Astrocyte (in vitro differentiated cells and primary cell): Measurements from ENCODE around the gene HEY2. TPM values are rescaled to one million over a fixed set of nuclear protein-coding genes. Genes with fewer than 3 reads are reported as not detected.

Source experiments
- DNase-seq: peaks from one replicate; pipeline ENCODE4 v3.0.0-alpha.2; 2010; ENCODE audit warnings: low read depth
- FAIRE-seq: peaks from 2 replicates; lab custom pipeline; 2011; peaks lifted over from hg19 to GRCh38; lab: Jason Lieb, UNC
- H2AFZ ChIP-seq: 2 replicates; pipeline ENCODE4 v1.6.0; 2012; ENCODE audit warnings: low read depth, low read length, inconsistent platforms
- H3K27ac ChIP-seq: 2 replicates; pipeline ENCODE4 v1.5.1; 2011; ENCODE audit warnings: low read depth, low read length, inconsistent platforms
- H3K27me3 ChIP-seq: 2 replicates; pipeline ENCODE4 v1.6.0; 2011; ENCODE audit warnings: low read length, inconsistent platforms; ENCODE audit not compliant: insufficient read depth
- H3K36me3 ChIP-seq: 2 replicates; pipeline ENCODE4 v1.5.1; 2011; ENCODE audit warnings: low read length, inconsistent platforms; ENCODE audit not compliant: insufficient read depth
- H3K4me1 ChIP-seq: 2 replicates; pipeline ENCODE4 v1.5.1; 2011; ENCODE audit warnings: low read length, inconsistent platforms; ENCODE audit not compliant: insufficient read depth
- H3K4me2 ChIP-seq: 2 replicates; pipeline ENCODE4 v1.6.0; 2012; ENCODE audit warnings: low read length, inconsistent platforms
- H3K4me3 ChIP-seq: 2 replicates; pipeline ENCODE4 v1.5.1; 2011; ENCODE audit warnings: low read depth, mild to moderate bottlenecking, low read length, inconsistent platforms; ENCODE audit not compliant: insufficient read depth
- H3K79me2 ChIP-seq: 2 replicates; pipeline ENCODE4 v1.6.0; 2012; ENCODE audit warnings: mild to moderate bottlenecking, low read length, inconsistent platforms; ENCODE audit not compliant: insufficient read depth
- H3K9ac ChIP-seq: 2 replicates; pipeline ENCODE4 v1.6.0; 2012; ENCODE audit warnings: mild to moderate bottlenecking, low read length, inconsistent platforms
- H3K9me3 ChIP-seq: 2 replicates; pipeline ENCODE4 v1.5.1; 2012; ENCODE audit warnings: low read depth, mild to moderate bottlenecking, low read length, inconsistent platforms; ENCODE audit not compliant: insufficient read depth
- H4K20me1 ChIP-seq: 2 replicates; pipeline ENCODE4 v1.6.0; 2012; ENCODE audit warnings: low read length, inconsistent platforms; ENCODE audit not compliant: insufficient read depth
- H3K27ac Mint-ChIP-seq: one replicate; pipeline ENCODE4 v1.8.0; 2021; ENCODE audit warnings: mild to moderate bottlenecking, mixed read lengths; ENCODE audit not compliant: unreplicated experiment
- H3K27me3 Mint-ChIP-seq: one replicate; pipeline ENCODE4 v1.8.0; 2021; ENCODE audit warnings: low read depth, mixed read lengths; ENCODE audit not compliant: unreplicated experiment
- H3K36me3 Mint-ChIP-seq: one replicate; pipeline ENCODE4 v1.8.0; 2021; ENCODE audit warnings: low read depth, mixed read lengths; ENCODE audit not compliant: unreplicated experiment
- H3K4me1 Mint-ChIP-seq: one replicate; pipeline ENCODE4 v1.8.0; 2021; ENCODE audit warnings: low read depth, mixed read lengths; ENCODE audit not compliant: unreplicated experiment
- H3K4me3 Mint-ChIP-seq: one replicate; pipeline ENCODE4 v1.8.0; 2021; ENCODE audit warnings: mild to moderate bottlenecking, moderate library complexity, mixed read lengths; ENCODE audit not compliant: unreplicated experiment
- H3K9me3 Mint-ChIP-seq: one replicate; pipeline ENCODE4 v1.8.0; 2021; ENCODE audit warnings: mild to moderate bottlenecking, mixed read lengths; ENCODE audit not compliant: unreplicated experiment
- CTCF ChIP-seq: IDR thresholded peaks from 2 replicates; pipeline ENCODE4 v1.5.1; 2011; ENCODE audit warnings: low read depth, mild to moderate bottlenecking, inconsistent platforms, low read length, moderate library complexity; ENCODE audit not compliant: insufficient read depth
- EZH2 ChIP-seq: IDR thresholded peaks from 2 replicates; pipeline ENCODE4 v1.6.1; 2012; ENCODE audit warnings: mild to moderate bottlenecking, low read length, inconsistent platforms; ENCODE audit not compliant: insufficient read depth
- total RNA-seq: library from RNA; stranded (reverse); gene quantifications from 2 replicates; pipeline ENCODE4 v1.2.1, GENCODE V29; 2021

HEY2 gene
- total RNA-seq, 1 donor from 2014 or later, result 1.0 TPM

DNA sequence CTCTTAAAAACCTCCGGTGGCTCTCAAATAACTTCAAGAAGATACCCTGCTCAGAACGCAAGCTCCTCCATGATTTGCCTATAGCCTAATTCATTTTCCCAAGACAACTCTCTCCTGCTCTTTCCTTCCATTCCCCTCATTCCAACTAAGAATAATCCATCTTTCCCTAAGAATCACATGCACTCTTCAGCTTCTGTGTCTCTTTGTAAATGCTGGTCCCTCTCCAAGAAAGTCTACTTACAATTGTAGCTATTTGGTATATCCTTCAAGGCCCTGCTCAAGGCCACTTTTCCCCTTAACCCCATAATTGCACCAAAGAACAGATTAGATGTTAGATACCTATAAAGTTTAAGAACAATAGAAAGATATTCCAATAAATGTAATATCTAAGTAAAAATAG, 7.4 kb upstream of the HEY2 start:
- H3K9me3 ChIP-seq, result no peaks in the 10 kb centered on the region
- Mint-ChIP-seq H3K9me3 (no peaks in the 10 kb centered on the region), H3K27ac (no peak overlapping the region), H3K4me1 (peaks cover 3% of the 10 kb centered on the region), H3K4me3 (no peak overlapping the region), H3K27me3 (peaks cover 13% of the 10 kb centered on the region), H3K36me3 (no peaks in the 10 kb centered on the region)
- no peak for TF ChIP-seq CTCF
- no peak for TF ChIP-seq EZH2
- no peaks in the 10 kb centered on the region for H3K36me3 ChIP-seq
- H3K9ac ChIP-seq, result no peak overlapping the region
- peaks cover 20% of the 10 kb centered on the region for H3K27me3 ChIP-seq
- H3K4me2 ChIP-seq, result no peak overlapping the region
- no peak overlapping the region for H3K27ac ChIP-seq
- no peak overlapping the region for H3K4me3 ChIP-seq
- H2AFZ ChIP-seq, result no peak overlapping the region
- H3K79me2 ChIP-seq, result no peaks in the 10 kb centered on the region
- no peak for DNase-seq
- H3K4me1 ChIP-seq, result peaks cover 3% of the 10 kb centered on the region
- FAIRE-seq, result no peak
- no peaks in the 10 kb centered on the region for H4K20me1 ChIP-seq

- Mint-ChIP-seq H3K4me3 (no peak overlapping the region), H3K27ac (no peak overlapping the region), H3K9me3 (no peaks in the 10 kb centered on the region), H3K27me3 (peaks cover 13% of the 10 kb centered on the region), H3K4me1 (peaks cover 3% of the 10 kb centered on the region), H3K36me3 (no peaks in the 10 kb centered on the region)
- no peak for TF ChIP-seq CTCF
- TF ChIP-seq EZH2, result no peak
- Histone ChIP-seq H3K27ac (no peak overlapping the region), H3K9ac (no peak overlapping the region), H4K20me1 (no peaks in the 10 kb centered on the region), H3K79me2 (no peaks in the 10 kb centered on the region), H2AFZ (no peak overlapping the region), H3K9me3 (no peaks in the 10 kb centered on the region), H3K4me1 (peaks cover 9% of the 10 kb centered on the region), H3K36me3 (no peaks in the 10 kb centered on the region), H3K27me3 (peaks cover 24% of the 10 kb centered on the region), H3K4me3 (no peak overlapping the region), H3K4me2 (no peak overlapping the region)
- DNase-seq, result no peak
- FAIRE-seq, result no peak
Measured at GRCh38 chr6:125742464-125743120, 6.8 kb upstream of the HEY2 start.

- peaks cover 33% of the 10 kb centered on the region for H3K27me3 ChIP-seq
- no peak overlapping the region for H3K9ac ChIP-seq
- H3K27ac ChIP-seq, result no peak overlapping the region
- no peak overlapping the region for H2AFZ ChIP-seq
- no peaks in the 10 kb centered on the region for H4K20me1 ChIP-seq
- no peak overlapping the region for H3K4me3 ChIP-seq
- no peak overlapping the region for H3K4me2 ChIP-seq
- H3K4me1 Mint-ChIP-seq, result peaks cover 5% of the 10 kb centered on the region
- TF ChIP-seq EZH2, result no peak
- no peak for TF ChIP-seq CTCF
- H3K4me3 Mint-ChIP-seq, result no peak overlapping the region
- H3K4me1 ChIP-seq, result peaks cover 15% of the 10 kb centered on the region
- H3K27ac Mint-ChIP-seq, result no peak overlapping the region
- H3K36me3 Mint-ChIP-seq, result no peaks in the 10 kb centered on the region
- no peaks in the 10 kb centered on the region for H3K9me3 Mint-ChIP-seq
- no peaks in the 10 kb centered on the region for H3K9me3 ChIP-seq
- no peaks in the 10 kb centered on the region for H3K79me2 ChIP-seq
- peaks cover 17% of the 10 kb centered on the region for H3K27me3 Mint-ChIP-seq
- H3K36me3 ChIP-seq, result no peaks in the 10 kb centered on the region
- DNase-seq (no peak), FAIRE-seq (no peak)
Measured at GRCh38 chr6:125743604-125744003, 5.8 kb upstream of the HEY2 start.
